GM23338 (cell line): ENCODE results near the gene HSP90AB1. TPM values are rescaled to one million over a fixed set of nuclear protein-coding genes. Genes with fewer than 3 reads are reported as not detected.

Experiments
- ATAC-seq: fragments of 200-7000 bp; cut with Tn5 transposase; 3 replicates; pipeline ENCODE4 v1.9.1; 2020
- DNase-seq: peaks from one replicate; pipeline ENCODE4 v3.0.0-alpha.2; 2015; ENCODE audit warnings: low spot score
- H2AFZ ChIP-seq: fragments of 200-600 bp; sonication (generic); 2 replicates; pipeline ENCODE4 v1.8.0; 2016; ENCODE audit warnings: antibody characterized with exemption, mild to moderate bottlenecking, moderate library complexity
- H3F3A ChIP-seq: fragments of 200-600 bp; sonication (generic); replicated peaks from 2 replicates; pipeline ENCODE4 v1.8.0; 2017; ENCODE audit warnings: antibody characterized with exemption, mixed run types, low read depth
- H3K27ac ChIP-seq: fragments of 200-600 bp; sonication (generic); 2 replicates; pipeline ENCODE4 v1.6.1; 2016; ENCODE audit warnings: low read depth
- H3K27me3 ChIP-seq: fragments of 200-600 bp; sonication (generic); 2 replicates; pipeline ENCODE4 v1.8.0; 2016; ENCODE audit warnings: mild to moderate bottlenecking, mixed run types, moderate library complexity; ENCODE audit not compliant: insufficient read depth
- H3K36me3 ChIP-seq: fragments of 200-600 bp; sonication (generic); 2 replicates; pipeline ENCODE4 v1.8.0; 2016; ENCODE audit warnings: mild to moderate bottlenecking; ENCODE audit not compliant: insufficient read depth
- H3K4me1 ChIP-seq: fragments of 200-600 bp; sonication (generic); 2 replicates; pipeline ENCODE4 v1.8.0; 2016; ENCODE audit warnings: mild to moderate bottlenecking, moderate library complexity; ENCODE audit not compliant: insufficient read depth
- H3K4me2 ChIP-seq: fragments of 200-600 bp; sonication (generic); 2 replicates; pipeline ENCODE4 v1.7.1; 2017; ENCODE audit warnings: mixed run types
- H3K4me3 ChIP-seq: fragments of 200-600 bp; sonication (generic); 2 replicates; pipeline ENCODE4 v1.6.1; 2016; ENCODE audit warnings: mixed run types
- H3K79me2 ChIP-seq: fragments of 200-600 bp; sonication (generic); replicated peaks from 2 replicates; pipeline ENCODE4 v1.8.0; 2017; ENCODE audit warnings: mild to moderate bottlenecking; ENCODE audit not compliant: insufficient read depth
- H3K9me2 ChIP-seq: fragments of 200-600 bp; sonication (generic); 2 replicates; pipeline ENCODE4 v1.8.0; 2017; ENCODE audit not compliant: insufficient read depth
- H4K20me1 ChIP-seq: fragments of 200-600 bp; sonication (generic); replicated peaks from 2 replicates; pipeline ENCODE4 v1.8.0; 2017; ENCODE audit warnings: mild to moderate bottlenecking; ENCODE audit not compliant: insufficient read depth
- H3K27ac Mint-ChIP-seq: 2 replicates; pipeline ENCODE4 v1.8.0; 2020; ENCODE audit warnings: inconsistent platforms, mild to moderate bottlenecking, moderate library complexity, mixed read lengths
- H3K27me3 Mint-ChIP-seq: 3 replicates; pipeline ENCODE4 v1.8.0; 2022; ENCODE audit warnings: low read depth, mild to moderate bottlenecking, moderate library complexity, mixed read lengths, inconsistent platforms; ENCODE audit not compliant: insufficient read depth, poor library complexity
- H3K36me3 Mint-ChIP-seq: 3 replicates; pipeline ENCODE4 v1.8.0; 2021; ENCODE audit warnings: low read depth, mild to moderate bottlenecking, inconsistent platforms, moderate library complexity, mixed read lengths
- H3K4me1 Mint-ChIP-seq: 3 replicates; pipeline ENCODE4 v1.8.0; 2020; ENCODE audit warnings: mild to moderate bottlenecking, inconsistent platforms, mixed read lengths
- H3K4me3 Mint-ChIP-seq: 3 replicates; pipeline ENCODE4 v1.8.0; 2021; ENCODE audit warnings: moderate library complexity, mild to moderate bottlenecking, inconsistent platforms, mixed read lengths
- H3K9me3 Mint-ChIP-seq: 3 replicates; pipeline ENCODE4 v1.8.0; 2020; ENCODE audit warnings: moderate library complexity, mild to moderate bottlenecking, inconsistent platforms, mixed read lengths
- EZH2phosphoT487 ChIP-seq: fragments of 200-600 bp; sonication (generic); IDR thresholded peaks from one replicate; pipeline ENCODE4 v1.8.1; 2018; ENCODE audit warnings: antibody characterized with exemption; ENCODE audit not compliant: unreplicated experiment
- NANOG ChIP-seq: IDR thresholded peaks from 2 replicates; pipeline ENCODE4 v1.6.1; 2016; ENCODE audit warnings: antibody characterized with exemption, borderline replicate concordance
- POLR2AphosphoS5 ChIP-seq: IDR thresholded peaks from 2 replicates; pipeline ENCODE4 v1.6.1; 2016; ENCODE audit warnings: antibody characterized with exemption, low read depth
- STAT1 ChIP-seq: IDR thresholded peaks from one replicate; pipeline ENCODE4 v1.6.1; 2016; ENCODE audit warnings: antibody characterized with exemption; ENCODE audit not compliant: unreplicated experiment
- ZNF331 ChIP-seq: fragments of 250-450 bp; sonication (Bioruptor Pico); IDR thresholded peaks from 2 replicates; pipeline ENCODE4 v1.5.0; 2020; ENCODE audit warnings: low read depth, mild to moderate bottlenecking, moderate library complexity
- polyA plus RNA-seq: library from polyadenylated mRNA; unstranded; fragments of >200 nt; fragmentation: Nextera tagmentation; extraction: Ambion mirVana; gene quantifications from 2 replicates; pipeline ENCODE4 v1.2.1, GENCODE V29; 2016
- total RNA-seq: library from RNA; depleted of rRNA; stranded (reverse); fragments of >200 nt; shearing (Covaris generic); gene quantifications from 2 replicates; pipeline ENCODE4 v1.2.3, GENCODE V29; 2014
- TF ChIP-seq, protein P1 (sequence below): IDR thresholded peaks from one replicate; pipeline ENCODE4 v1.6.1; 2018; ENCODE audit warnings: antibody characterized with exemption; ENCODE audit not compliant: unreplicated experiment
- TF ChIP-seq, protein P2 (sequence below): fragments of 250-450 bp; sonication (Bioruptor Pico); IDR thresholded peaks from 2 replicates; pipeline ENCODE4 v1.5.0; 2020; ENCODE audit warnings: mild to moderate bottlenecking, moderate library complexity

The HSP90AB1 gene
- total and polyA plus RNA-seq, 2 experiments from 2014 or later, result 1,425 to 2,361 TPM

DNA sequence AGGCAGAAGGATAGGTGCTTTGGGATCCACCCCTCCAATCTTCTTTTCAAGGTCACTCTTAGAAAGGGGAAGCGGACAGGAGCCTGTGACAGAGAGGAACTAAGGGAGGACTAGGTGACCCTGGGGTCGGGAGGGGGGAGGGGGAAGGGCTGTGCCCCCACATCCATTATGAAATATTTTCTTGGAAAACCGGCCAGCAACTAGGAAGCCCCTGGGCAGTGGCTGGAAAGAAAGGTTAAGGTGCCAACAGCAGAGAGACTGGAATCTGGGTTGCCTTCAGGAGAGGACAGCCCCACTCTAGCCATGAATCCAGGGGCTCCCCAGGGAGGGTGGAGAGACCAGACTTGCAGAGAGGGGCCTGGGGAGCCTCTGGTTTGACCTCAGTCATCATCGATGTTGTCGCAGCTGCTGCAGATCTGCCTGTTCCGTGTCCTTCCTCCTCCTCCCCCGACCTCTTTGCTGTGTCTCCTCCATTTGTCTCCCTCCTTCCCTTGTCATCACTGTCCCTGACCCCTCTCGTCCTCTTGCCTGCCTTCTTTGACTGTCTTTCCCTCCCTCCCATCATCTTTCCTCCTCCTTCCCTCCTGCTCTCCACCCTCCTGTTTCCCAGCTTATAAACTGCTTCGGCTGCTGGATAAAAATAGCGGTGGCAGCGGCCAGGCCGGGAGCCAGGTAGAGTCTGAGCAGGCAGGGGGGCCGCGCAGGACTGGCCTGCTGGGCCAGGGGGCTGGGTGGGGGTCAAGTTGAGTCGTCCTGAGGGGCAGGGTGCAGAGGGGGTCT is 20.3 kb upstream of the HSP90AB1 start:
- no peak for TF ChIP-seq NANOG
- TF ChIP-seq EZH2phosphoT487, result no peak
- ATAC-seq (no peak), DNase-seq (no peak)
- Histone ChIP-seq H3K27ac (peak overlapping the region; percentile 26; the same call in 1 of the 2 replicates), H3K27me3 (no peaks in the 10 kb centered on the region), H3K4me2 (peak overlapping the region; percentile 98), H3K9me2 (no peaks in the 10 kb centered on the region), H2AFZ (no peak overlapping the region), H3K4me3 (peak overlapping the region; percentile 84; the same call in 1 of the 2 replicates), H3F3A (peaks cover 20% of the 10 kb centered on the region), H4K20me1 (peaks cover 38% of the 10 kb centered on the region), H3K79me2 (peaks cover 42% of the 10 kb centered on the region), H3K4me1 (peaks cover 42% of the 10 kb centered on the region), H3K36me3 (no peaks in the 10 kb centered on the region; the same call in 1 of the 2 replicates)
- peaks cover 35% of the 10 kb centered on the region for H3K27me3 Mint-ChIP-seq
- H3K4me3 Mint-ChIP-seq, result peak overlapping the region; percentile 94
- H3K36me3 Mint-ChIP-seq, result peaks cover 49% of the 10 kb centered on the region
- H3K4me1 Mint-ChIP-seq, result peaks cover 61% of the 10 kb centered on the region
- H3K27ac Mint-ChIP-seq, result peak overlapping the region; percentile 74; the same call in 1 of the 2 replicates
- H3K9me3 Mint-ChIP-seq, result no peaks in the 10 kb centered on the region; the same call in 2 of the 3 replicates

DNA sequence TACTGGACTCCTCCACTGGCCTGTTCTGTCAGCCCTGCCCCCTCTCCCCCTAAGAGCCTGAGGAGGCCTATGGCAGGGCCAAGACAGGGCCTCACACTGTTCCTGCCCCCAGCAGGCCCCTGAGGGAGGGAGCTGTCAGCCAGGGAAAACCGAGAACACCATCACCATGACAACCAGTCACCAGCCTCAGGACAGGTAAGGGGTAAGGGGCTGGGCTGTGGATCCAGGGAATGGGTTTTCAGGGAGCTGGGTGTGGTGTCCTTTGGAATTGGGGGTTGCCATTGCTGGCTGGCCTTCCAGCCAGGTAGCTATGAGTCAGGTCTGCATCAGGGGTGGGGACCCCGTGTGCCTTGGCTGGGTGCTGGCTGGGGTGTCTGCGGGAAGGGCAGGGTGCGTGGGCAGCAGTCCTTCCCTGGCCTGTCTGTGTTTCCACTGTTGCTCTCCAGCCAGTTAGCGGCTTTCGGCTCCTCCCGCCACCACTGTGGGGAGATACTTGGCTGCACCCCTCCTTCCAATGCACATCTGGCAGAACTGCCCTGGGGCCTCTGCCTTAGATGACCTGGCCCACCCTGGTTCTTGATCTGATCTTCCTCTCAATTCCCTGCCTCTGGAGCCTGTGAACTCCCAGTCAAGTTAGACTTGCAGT is 19.6 kb upstream of the HSP90AB1 start:
- Histone ChIP-seq H3K4me2 (no peak overlapping the region), H3K27me3 (no peaks in the 10 kb centered on the region), H3K79me2 (peaks cover 42% of the 10 kb centered on the region), H3K27ac (0 out of 2 replicates have a peak overlapping the region, but pooled peaks have one; percentile 55), H3K9me2 (no peaks in the 10 kb centered on the region), H2AFZ (no peak overlapping the region), H3K4me3 (no peak overlapping the region), H3K36me3 (peaks cover under 1% of the 10 kb centered on the region; the same call in 1 of the 2 replicates), H3K4me1 (peaks cover 36% of the 10 kb centered on the region), H3F3A (peaks cover 19% of the 10 kb centered on the region), H4K20me1 (peaks cover 38% of the 10 kb centered on the region)
- Mint-ChIP-seq H3K9me3 (no peaks in the 10 kb centered on the region; the same call in 2 of the 3 replicates), H3K27ac (no peak overlapping the region), H3K4me3 (peak overlapping the region; percentile 21; the same call in 1 of the 3 replicates), H3K36me3 (peaks cover 57% of the 10 kb centered on the region), H3K4me1 (peaks cover 54% of the 10 kb centered on the region), H3K27me3 (peaks cover 35% of the 10 kb centered on the region)
- DNase-seq (peak; percentile 58), ATAC-seq (peak; percentile 8)
- TF ChIP-seq NANOG (no peak), ZNF331 (no peak), STAT1 (no peak), POLR2AphosphoS5 (no peak), EZH2phosphoT487 (no peak)
- TF ChIP-seq, protein P1, sequence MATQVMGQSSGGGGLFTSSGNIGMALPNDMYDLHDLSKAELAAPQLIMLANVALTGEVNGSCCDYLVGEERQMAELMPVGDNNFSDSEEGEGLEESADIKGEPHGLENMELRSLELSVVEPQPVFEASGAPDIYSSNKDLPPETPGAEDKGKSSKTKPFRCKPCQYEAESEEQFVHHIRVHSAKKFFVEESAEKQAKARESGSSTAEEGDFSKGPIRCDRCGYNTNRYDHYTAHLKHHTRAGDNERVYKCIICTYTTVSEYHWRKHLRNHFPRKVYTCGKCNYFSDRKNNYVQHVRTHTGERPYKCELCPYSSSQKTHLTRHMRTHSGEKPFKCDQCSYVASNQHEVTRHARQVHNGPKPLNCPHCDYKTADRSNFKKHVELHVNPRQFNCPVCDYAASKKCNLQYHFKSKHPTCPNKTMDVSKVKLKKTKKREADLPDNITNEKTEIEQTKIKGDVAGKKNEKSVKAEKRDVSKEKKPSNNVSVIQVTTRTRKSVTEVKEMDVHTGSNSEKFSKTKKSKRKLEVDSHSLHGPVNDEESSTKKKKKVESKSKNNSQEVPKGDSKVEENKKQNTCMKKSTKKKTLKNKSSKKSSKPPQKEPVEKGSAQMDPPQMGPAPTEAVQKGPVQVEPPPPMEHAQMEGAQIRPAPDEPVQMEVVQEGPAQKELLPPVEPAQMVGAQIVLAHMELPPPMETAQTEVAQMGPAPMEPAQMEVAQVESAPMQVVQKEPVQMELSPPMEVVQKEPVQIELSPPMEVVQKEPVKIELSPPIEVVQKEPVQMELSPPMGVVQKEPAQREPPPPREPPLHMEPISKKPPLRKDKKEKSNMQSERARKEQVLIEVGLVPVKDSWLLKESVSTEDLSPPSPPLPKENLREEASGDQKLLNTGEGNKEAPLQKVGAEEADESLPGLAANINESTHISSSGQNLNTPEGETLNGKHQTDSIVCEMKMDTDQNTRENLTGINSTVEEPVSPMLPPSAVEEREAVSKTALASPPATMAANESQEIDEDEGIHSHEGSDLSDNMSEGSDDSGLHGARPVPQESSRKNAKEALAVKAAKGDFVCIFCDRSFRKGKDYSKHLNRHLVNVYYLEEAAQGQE, result no peak
- TF ChIP-seq, protein P2, sequence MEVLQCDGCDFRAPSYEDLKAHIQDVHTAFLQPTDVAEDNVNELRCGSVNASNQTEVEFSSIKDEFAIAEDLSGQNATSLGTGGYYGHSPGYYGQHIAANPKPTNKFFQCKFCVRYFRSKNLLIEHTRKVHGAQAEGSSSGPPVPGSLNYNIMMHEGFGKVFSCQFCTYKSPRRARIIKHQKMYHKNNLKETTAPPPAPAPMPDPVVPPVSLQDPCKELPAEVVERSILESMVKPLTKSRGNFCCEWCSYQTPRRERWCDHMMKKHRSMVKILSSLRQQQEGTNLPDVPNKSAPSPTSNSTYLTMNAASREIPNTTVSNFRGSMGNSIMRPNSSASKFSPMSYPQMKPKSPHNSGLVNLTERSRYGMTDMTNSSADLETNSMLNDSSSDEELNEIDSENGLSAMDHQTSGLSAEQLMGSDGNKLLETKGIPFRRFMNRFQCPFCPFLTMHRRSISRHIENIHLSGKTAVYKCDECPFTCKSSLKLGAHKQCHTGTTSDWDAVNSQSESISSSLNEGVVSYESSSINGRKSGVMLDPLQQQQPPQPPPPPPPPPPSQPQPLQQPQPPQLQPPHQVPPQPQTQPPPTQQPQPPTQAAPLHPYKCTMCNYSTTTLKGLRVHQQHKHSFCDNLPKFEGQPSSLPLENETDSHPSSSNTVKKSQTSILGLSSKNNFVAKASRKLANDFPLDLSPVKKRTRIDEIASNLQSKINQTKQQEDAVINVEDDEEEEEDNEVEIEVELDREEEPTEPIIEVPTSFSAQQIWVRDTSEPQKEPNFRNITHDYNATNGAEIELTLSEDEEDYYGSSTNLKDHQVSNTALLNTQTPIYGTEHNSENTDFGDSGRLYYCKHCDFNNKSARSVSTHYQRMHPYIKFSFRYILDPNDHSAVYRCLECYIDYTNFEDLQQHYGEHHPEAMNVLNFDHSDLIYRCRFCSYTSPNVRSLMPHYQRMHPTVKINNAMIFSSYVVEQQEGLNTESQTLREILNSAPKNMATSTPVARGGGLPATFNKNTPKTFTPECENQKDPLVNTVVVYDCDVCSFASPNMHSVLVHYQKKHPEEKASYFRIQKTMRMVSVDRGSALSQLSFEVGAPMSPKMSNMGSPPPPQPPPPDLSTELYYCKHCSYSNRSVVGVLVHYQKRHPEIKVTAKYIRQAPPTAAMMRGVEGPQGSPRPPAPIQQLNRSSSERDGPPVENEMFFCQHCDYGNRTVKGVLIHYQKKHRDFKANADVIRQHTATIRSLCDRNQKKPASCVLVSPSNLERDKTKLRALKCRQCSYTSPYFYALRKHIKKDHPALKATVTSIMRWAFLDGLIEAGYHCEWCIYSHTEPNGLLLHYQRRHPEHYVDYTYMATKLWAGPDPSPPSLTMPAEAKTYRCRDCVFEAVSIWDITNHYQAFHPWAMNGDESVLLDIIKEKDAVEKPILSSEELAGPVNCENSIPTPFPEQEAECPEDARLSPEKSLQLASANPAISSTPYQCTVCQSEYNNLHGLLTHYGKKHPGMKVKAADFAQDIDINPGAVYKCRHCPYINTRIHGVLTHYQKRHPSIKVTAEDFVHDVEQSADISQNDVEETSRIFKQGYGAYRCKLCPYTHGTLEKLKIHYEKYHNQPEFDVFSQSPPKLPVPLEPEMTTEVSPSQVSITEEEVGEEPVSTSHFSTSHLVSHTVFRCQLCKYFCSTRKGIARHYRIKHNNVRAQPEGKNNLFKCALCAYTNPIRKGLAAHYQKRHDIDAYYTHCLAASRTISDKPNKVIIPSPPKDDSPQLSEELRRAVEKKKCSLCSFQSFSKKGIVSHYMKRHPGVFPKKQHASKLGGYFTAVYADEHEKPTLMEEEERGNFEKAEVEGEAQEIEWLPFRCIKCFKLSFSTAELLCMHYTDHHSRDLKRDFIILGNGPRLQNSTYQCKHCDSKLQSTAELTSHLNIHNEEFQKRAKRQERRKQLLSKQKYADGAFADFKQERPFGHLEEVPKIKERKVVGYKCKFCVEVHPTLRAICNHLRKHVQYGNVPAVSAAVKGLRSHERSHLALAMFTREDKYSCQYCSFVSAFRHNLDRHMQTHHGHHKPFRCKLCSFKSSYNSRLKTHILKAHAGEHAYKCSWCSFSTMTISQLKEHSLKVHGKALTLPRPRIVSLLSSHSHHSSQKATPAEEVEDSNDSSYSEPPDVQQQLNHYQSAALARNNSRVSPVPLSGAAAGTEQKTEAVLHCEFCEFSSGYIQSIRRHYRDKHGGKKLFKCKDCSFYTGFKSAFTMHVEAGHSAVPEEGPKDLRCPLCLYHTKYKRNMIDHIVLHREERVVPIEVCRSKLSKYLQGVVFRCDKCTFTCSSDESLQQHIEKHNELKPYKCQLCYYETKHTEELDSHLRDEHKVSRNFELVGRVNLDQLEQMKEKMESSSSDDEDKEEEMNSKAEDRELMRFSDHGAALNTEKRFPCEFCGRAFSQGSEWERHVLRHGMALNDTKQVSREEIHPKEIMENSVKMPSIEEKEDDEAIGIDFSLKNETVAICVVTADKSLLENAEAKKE (CRISPR knock-in tag), result no peak
